Measurements from ENCODE around the gene SSRP1. TPM values are rescaled to one million over a fixed set of nuclear protein-coding genes. Genes with fewer than 3 reads are reported as not detected.
"Not testable (repeated sequence)": the region's sequence is repeated elsewhere in the genome, so short reads cannot be mapped to it uniquely, and the experiment has no call there.

Gene SSRP1
- total RNA-seq, 1 donor from 2014 or later, result 131 TPM

DNA sequence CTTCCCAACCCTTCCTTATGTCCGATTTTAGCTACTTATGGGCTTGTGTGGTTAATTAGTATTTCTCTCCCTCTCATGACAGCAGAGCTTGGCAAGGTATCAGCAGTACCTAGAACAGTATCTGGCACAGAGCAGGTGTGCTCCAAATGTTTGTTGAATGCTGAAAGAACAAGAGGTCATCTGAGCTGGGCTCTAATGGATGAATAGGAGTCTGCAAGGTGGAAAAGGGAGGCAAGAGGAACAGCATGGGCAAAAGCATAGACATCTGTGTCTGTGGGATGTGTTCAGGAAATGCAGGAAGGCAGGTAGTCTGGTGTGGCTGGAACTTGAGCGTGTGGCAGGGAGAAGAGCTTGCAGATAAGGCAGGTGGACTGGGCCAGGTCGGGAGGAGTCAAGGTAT is 26.2 kb upstream of the SSRP1 start:
- Mint-ChIP-seq H3K27ac (no peak overlapping the region), H3K4me3 (ENCODE audit: low read depth) (no peak overlapping the region), H3K9me3 (ENCODE audit: low read depth) (peaks cover 3% of the 10 kb centered on the region), H3K36me3 (ENCODE audit: insufficient read depth) (no peaks in the 10 kb centered on the region), H3K27me3 (peaks cover 4% of the 10 kb centered on the region), H3K4me1 (ENCODE audit: low read depth) (peaks cover 28% of the 10 kb centered on the region)
- TF ChIP-seq, protein P1, sequence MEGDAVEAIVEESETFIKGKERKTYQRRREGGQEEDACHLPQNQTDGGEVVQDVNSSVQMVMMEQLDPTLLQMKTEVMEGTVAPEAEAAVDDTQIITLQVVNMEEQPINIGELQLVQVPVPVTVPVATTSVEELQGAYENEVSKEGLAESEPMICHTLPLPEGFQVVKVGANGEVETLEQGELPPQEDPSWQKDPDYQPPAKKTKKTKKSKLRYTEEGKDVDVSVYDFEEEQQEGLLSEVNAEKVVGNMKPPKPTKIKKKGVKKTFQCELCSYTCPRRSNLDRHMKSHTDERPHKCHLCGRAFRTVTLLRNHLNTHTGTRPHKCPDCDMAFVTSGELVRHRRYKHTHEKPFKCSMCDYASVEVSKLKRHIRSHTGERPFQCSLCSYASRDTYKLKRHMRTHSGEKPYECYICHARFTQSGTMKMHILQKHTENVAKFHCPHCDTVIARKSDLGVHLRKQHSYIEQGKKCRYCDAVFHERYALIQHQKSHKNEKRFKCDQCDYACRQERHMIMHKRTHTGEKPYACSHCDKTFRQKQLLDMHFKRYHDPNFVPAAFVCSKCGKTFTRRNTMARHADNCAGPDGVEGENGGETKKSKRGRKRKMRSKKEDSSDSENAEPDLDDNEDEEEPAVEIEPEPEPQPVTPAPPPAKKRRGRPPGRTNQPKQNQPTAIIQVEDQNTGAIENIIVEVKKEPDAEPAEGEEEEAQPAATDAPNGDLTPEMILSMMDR (IDR thresholded peaks at IDR 0.05; ENCODE audit: unreplicated experiment), result no peak
- no peak for DNase-seq (ENCODE audit: low spot score, unreplicated experiment)

DNA sequence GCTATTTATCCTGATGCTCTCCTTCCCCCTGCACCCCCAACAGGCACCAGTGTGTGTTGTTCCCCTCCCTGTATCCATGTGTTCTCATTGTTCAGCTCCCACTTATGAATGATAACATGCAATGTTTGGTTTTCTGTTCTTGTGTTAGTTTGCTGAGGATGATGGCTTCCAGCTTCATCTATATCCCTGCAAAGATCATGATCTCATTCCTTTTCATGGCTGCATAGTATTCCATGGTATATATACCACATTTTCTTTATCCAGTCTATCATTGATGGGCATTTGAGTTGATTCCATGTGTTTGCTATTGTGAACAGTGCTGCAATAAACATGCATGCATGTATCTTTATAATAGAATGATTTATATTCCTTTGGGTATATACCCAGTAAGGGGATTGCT is 25.7 kb upstream of the SSRP1 start:
- H3K4me1 Mint-ChIP-seq (ENCODE audit: low read depth), result peaks cover 28% of the 10 kb centered on the region
- H3K27ac Mint-ChIP-seq; H3K4me3 Mint-ChIP-seq (ENCODE audit: low read depth); H3K27me3 Mint-ChIP-seq; DNase-seq (ENCODE audit: low spot score, unreplicated experiment); H3K36me3 Mint-ChIP-seq (ENCODE audit: insufficient read depth); H3K9me3 Mint-ChIP-seq (ENCODE audit: low read depth): not testable (repeated sequence)

DNA sequence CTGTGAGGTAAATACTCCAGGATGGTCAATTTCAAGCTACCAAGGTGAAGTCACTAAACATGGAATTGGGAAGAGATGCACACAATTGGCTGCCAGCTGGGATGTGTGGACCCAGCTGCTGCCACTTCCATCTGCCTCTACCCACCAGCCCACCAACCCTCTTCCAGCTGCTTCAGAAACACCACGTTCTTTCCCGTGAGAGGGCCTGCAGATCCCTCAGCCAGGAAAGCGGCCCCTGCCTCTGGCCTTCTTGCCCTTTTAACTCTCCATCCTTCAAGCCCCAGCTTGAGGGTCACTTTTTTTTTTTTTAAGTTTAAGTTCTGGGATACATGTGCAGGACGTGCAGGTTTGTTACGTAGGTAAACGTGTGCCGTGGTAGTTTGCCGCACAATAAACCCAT is 25.3 kb upstream of the SSRP1 start:
- H3K27me3 Mint-ChIP-seq, result peaks cover 3% of the 10 kb centered on the region
- no peak for DNase-seq (ENCODE audit: low spot score, unreplicated experiment)
- H3K27ac Mint-ChIP-seq, result peak overlapping the region; percentile 91
- no peak overlapping the region for H3K4me3 Mint-ChIP-seq (ENCODE audit: low read depth)
- TF ChIP-seq, protein P1 (IDR thresholded peaks at IDR 0.05; ENCODE audit: unreplicated experiment), result no peak
- H3K9me3 Mint-ChIP-seq (ENCODE audit: low read depth), result peaks cover 3% of the 10 kb centered on the region
- peaks cover 28% of the 10 kb centered on the region for H3K4me1 Mint-ChIP-seq (ENCODE audit: low read depth)
- H3K36me3 Mint-ChIP-seq (ENCODE audit: insufficient read depth), result no peaks in the 10 kb centered on the region

DNA sequence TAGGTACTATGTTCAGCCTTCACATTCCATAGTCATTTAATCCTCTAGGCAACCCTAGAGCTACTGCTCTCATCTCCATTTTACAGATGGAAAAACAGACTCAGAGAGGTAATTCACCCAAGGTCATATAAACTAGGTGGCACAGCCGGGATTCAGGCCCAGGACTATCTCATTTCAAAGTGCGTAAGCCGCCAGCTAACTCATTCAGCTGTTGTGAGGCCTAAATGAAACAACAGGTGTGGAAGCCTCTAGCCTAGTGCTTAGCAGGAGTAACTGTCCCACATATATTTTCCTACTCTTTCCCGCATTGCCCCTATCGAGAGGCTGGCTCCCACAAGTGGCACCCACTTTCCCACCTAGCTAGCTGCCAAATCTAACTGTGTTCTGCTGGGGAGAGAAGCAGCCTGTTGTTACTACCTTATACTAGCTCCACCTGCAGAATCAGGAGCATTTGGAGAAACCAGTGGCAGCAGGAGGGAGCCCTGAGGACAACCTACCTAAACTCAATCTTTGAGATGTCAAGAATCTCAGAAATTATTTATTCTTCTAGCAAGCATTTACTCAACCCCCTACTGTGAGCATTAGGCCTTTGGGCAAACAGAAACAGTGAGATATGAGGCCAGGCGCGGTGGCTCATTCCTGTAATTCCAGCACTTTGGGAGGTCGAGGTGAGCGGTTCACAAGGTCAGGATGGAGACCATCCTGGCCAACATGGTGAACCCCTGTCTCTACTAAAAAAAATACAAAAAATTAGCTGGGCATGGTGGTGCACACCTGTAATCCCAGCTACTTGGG is 24.4 kb upstream of the SSRP1 start:
- no peak overlapping the region for H3K4me3 Mint-ChIP-seq (ENCODE audit: low read depth)
- peaks cover 3% of the 10 kb centered on the region for H3K27me3 Mint-ChIP-seq
- peak overlapping the region; percentile 91 for H3K27ac Mint-ChIP-seq
- peaks cover 3% of the 10 kb centered on the region for H3K9me3 Mint-ChIP-seq (ENCODE audit: low read depth)
- H3K36me3 Mint-ChIP-seq (ENCODE audit: insufficient read depth), result no peaks in the 10 kb centered on the region
- DNase-seq (ENCODE audit: low spot score, unreplicated experiment), result no peak
- TF ChIP-seq, protein P1 (IDR thresholded peaks at IDR 0.05; ENCODE audit: unreplicated experiment), result no peak
- peaks cover 24% of the 10 kb centered on the region for H3K4me1 Mint-ChIP-seq (ENCODE audit: low read depth)

DNA sequence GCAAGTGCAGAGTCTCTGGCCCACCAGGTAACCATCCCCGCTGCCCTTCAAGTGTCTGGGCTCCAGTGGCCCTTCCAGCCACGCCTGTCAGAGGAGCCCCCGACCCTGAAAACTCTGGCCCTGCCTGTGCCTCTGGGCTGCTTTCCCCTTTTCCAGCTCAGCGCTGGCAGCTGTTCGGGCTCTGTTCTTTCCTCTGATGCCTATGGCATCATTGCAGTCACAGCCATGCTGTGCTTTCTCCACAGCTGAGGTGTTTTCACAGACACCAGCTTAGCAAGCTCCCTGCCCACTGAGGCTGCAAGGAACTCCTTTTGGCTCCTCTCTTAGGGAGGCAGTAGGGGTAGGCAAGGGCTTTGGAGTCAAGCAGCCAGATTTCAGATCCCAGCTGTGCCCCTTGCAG is 23.7 kb upstream of the SSRP1 start:
- H3K4me3 Mint-ChIP-seq (ENCODE audit: low read depth), result no peak overlapping the region
- no peak overlapping the region for H3K27ac Mint-ChIP-seq
- H3K4me1 Mint-ChIP-seq (ENCODE audit: low read depth), result peaks cover 21% of the 10 kb centered on the region
- TF ChIP-seq, protein P1 (IDR thresholded peaks at IDR 0.05; ENCODE audit: unreplicated experiment), result no peak
- peaks cover 3% of the 10 kb centered on the region for H3K27me3 Mint-ChIP-seq
- no peaks in the 10 kb centered on the region for H3K36me3 Mint-ChIP-seq (ENCODE audit: insufficient read depth)
- no peak for DNase-seq (ENCODE audit: low spot score, unreplicated experiment)
- H3K9me3 Mint-ChIP-seq (ENCODE audit: low read depth), result peaks cover 3% of the 10 kb centered on the region

DNA sequence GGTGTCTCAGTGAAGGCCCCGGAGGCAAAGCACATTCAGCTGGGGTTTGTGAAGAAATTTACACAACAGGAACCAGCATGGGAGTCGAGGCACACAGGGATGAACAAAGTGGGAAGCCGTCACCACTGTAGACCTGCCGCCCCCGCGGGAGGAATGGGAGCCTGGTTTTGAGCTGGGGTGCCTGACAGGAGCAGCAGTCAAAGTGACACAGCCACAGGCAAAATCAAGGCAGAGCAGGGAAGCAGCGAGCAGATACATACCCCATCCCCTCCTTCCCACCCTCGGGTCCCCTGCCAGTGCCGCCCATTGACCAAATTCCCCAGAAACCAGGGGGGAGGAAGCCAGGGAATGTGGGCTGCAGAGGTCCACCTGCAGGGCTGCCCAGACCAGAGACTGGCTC is 23.3 kb upstream of the SSRP1 start:
- H3K27me3 Mint-ChIP-seq, result peaks cover 3% of the 10 kb centered on the region
- TF ChIP-seq, protein P1 (IDR thresholded peaks at IDR 0.05; ENCODE audit: unreplicated experiment), result no peak
- peaks cover 21% of the 10 kb centered on the region for H3K4me1 Mint-ChIP-seq (ENCODE audit: low read depth)
- no peak overlapping the region for H3K4me3 Mint-ChIP-seq (ENCODE audit: low read depth)
- no peaks in the 10 kb centered on the region for H3K36me3 Mint-ChIP-seq (ENCODE audit: insufficient read depth)
- DNase-seq (ENCODE audit: low spot score, unreplicated experiment), result no peak
- peaks cover 3% of the 10 kb centered on the region for H3K9me3 Mint-ChIP-seq (ENCODE audit: low read depth)
- H3K27ac Mint-ChIP-seq, result peak overlapping the region; percentile 13
